GM18870 (cell line): ENCODE measurements around the gene VPS45.

Experiments used
- ATAC-seq: cut with Tn5 transposase; IDR thresholded peaks from one replicate; pipeline ENCODE4 v1.9.1; 2021; ENCODE audit warnings: moderate library complexity; ENCODE audit not compliant: unreplicated experiment

VPS45 gene

GRCh38 chr1:150155413-150156071, 88.0 kb downstream of the VPS45 start:
- ATAC-seq = no peak

- no peak for ATAC-seq
Measured at GRCh38 chr1:150156868-150157603, 89.5 kb downstream of the VPS45 start.

GRCh38 chr1:150159550-150159949, 92.0 kb downstream of the VPS45 start:
- no peak for ATAC-seq

GRCh38 chr1:150160964-150161621, 93.5 kb downstream of the VPS45 start:
- no peak for ATAC-seq

- ATAC-seq = no peak
Measured at GRCh38 chr1:150161747-150162581, 94.4 kb downstream of the VPS45 start.

- ATAC-seq = no peak
Measured at GRCh38 chr1:150162582-150162861, 94.9 kb downstream of the VPS45 start.

- ATAC-seq = peak; percentile 33
Measured at GRCh38 chr1:150162862-150163706, 95.5 kb downstream of the VPS45 start.

GRCh38 chr1:150164224-150164623, 96.6 kb downstream of the VPS45 start:
- no peak for ATAC-seq

- no peak for ATAC-seq
Measured at GRCh38 chr1:150164779-150165178, 97.2 kb downstream of the VPS45 start.

- ATAC-seq = no peak
Measured at GRCh38 chr1:150165622-150166612, 98.3 kb downstream of the VPS45 start.

- no peak for ATAC-seq
Measured at GRCh38 chr1:150168960-150169601, 101.5 kb downstream of the VPS45 start.

- ATAC-seq = no peak
Measured at GRCh38 chr1:150171801-150172200, 104.2 kb downstream of the VPS45 start.

GRCh38 chr1:150173141-150173585, 105.6 kb downstream of the VPS45 start:
- ATAC-seq = no peak

GRCh38 chr1:150176593-150176992, 109.0 kb downstream of the VPS45 start:
- ATAC-seq = no peak

- no peak for ATAC-seq
Measured at GRCh38 chr1:150178548-150178947, 111.0 kb downstream of the VPS45 start.

GRCh38 chr1:150179867-150180266, 112.3 kb downstream of the VPS45 start:
- no peak for ATAC-seq

- no peak for ATAC-seq
Measured at GRCh38 chr1:150180474-150180873, 112.9 kb downstream of the VPS45 start.

GRCh38 chr1:150182247-150182646, 114.7 kb downstream of the VPS45 start:
- ATAC-seq = no peak

- ATAC-seq = no peak
Measured at GRCh38 chr1:150183061-150183460, 115.5 kb downstream of the VPS45 start.
